Stimulated activated naive CD4-positive, alpha-beta T cell (primary cell): ENCODE measurements around the gene RGS7BP.
"Not testable (repeated sequence)": the region's sequence is repeated elsewhere in the genome, so short reads cannot be mapped to it uniquely, and the experiment has no call there.

Experiments
- DNase-seq, 6 experiments: peaks; one replicate each; lab custom pipeline; 2025; lab: John Stamatoyannopoulos, UW

RGS7BP gene

DNA sequence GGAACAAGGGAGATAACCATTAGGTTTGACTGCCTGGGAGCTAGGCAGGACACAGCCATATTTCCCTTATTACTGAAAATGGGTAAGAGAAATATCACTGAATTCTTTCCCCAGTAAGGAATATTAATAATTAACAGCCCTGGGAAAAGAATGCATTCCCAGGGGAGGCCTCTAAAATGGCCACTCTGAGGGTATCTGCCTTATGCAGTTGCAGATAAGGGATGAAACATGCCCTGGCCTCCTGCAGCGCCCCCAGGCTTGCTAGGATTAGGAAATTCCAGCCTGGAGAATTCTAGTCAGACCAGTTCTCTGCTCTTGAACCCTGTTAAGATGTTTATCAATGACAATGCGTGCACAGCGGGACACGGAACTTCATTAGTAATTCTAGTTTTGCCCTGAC is 52.8 kb downstream of the RGS7BP start:
- not testable (repeated sequence) for DNase-seq

DNA sequence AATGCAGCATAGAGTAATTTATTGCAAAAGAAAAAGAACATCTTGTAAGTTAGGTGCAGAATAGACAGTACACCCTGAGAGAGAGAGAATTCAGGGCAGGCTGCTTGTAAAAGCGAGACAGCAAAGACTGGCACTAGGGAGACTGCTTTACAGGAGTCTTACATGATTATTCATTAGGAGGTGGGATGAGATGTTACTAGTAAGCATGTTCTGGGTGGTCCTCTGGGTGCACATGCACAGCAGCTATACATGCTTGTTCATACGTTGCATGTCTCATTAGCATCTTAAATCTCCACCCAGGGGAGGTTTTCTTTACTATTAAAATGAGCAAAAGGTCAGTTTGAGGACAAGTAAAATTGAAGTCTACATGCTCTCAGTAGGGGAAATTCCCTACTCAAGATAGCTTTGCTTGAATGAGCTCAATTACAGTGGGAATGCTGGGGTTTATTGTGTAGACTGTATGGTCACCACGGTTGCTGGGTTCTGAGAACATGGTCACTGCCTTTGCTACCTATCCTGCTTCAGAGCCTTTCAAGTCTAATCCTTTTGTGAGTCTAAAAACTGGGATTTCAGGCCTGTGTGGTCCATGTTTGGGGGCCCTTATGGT is 60.6 kb downstream of the RGS7BP start:
- no peak for DNase-seq

DNA sequence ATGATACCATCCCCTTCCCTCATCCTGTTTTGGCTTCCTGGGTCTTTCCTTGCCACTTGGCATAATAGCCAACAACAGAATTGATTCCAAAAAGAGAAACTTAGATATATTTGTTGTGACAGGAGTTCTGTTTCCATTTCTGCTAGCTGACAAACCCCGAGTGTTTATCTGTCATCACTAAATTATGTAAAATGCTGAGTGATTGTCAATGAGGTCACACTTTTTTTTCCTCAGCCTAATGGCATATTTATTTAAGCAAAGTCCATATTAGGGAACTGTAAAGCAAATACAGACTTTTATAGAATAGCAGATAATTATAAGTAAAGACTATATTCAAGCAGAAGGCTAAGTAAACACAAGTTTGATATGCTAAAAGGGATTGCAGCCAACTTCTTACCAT is 64.0 kb downstream of the RGS7BP start:
- DNase-seq: no peak

DNA sequence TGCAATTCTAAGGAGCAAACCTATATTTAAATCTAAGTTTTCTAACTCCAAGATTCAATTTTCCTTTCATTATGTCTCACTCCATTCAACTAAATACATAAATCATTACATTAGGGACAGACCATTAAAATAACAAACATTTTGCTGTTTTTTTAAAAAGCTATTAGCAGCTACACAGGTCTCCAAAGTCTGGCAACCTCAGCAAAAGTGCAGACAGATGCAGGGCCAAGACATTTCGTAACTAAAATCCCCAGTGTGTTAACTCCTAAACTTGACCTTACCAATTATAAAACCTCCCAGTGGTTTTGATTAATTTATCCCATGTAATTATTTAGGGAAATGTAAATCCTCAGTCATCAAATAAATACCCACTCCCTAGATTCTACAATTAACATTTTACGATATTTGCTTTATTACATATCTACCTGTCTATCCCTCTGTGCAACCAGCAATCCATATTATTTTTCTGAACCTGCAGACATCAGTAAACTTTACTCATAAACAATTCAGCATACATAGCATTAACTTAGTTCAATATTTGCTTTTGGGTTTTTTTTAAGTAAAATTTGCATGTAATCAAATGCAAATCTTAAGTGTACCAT is 64.7 kb downstream of the RGS7BP start:
- no peak for DNase-seq

DNA sequence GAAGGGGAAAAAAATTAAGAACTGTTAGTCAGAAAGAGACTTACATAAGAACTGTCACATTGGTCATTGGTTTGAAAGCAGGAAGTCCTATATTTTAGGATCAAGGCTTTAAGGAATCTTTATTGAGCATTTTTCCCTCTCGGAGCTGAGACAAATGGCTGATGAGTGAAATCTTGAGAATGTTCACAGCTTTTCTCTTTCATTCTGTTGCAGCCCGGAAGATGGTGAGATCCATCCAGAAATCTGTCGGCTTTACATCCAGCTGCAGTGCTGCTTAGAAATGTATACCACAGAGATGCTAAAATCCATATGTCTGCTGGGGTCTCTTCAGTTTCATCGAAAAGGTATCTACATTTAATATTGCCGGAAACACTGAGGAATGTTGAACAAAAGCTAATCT is 69.7 kb downstream of the RGS7BP start:
- no peak for DNase-seq

DNA sequence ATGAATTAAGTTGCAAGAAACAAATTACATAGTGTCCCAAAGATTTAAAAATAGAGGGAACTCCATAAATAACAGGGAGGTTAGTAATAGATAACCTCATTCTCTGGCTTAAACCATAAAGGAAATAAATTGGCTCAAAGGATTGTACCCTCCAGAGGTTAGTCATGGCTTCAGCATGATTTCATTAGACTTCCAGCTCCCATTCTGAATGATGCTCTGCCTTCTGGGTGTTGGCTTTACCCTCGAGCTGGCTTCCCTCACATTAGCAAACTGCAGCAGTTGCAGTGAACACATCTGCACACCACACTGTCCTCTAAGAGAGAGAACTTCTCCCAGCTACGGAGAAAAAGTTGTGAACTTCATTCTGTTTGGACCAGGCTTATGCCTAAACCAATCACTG is 70.4 kb downstream of the RGS7BP start:
- no peak for DNase-seq

DNA sequence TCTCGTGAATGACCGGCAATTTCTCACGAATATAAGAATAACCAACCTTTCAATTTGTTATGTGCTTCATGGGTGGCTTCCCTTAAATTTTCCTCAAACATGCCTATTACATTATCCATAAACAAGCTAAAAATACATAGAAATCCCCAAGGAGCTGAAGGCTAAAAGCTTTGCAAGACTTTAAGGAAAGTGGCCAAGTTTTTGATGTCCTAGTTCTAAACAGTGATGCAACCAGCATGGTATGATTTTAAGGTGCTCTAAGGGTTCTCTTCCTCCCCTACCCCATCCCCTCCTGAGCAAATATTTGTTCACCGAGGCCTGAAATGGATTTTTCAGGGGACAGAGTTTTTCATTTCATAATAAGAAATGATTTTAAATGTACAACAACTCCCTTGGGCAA is 79.8 kb downstream of the RGS7BP start:
- DNase-seq: no peak

DNA sequence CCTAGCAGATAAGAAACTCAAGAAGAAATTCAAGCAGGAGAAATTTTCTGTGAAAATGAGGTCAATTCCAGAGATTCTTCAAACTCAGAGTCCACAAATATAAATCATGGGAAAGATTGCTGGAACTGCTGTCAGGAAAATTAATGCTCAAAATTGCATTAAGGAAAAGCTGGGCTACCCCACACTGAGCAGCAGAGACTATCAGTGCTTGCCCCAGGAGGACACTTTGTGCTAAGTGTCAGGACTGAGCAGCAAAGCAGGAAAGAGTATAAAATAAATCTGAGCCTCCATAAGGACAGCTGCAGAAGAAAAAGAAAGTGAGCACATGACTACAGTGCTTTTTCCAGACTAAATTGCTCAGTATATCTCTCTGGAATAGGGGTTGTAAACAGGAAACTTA is 81.6 kb downstream of the RGS7BP start:
- DNase-seq: no peak

DNA sequence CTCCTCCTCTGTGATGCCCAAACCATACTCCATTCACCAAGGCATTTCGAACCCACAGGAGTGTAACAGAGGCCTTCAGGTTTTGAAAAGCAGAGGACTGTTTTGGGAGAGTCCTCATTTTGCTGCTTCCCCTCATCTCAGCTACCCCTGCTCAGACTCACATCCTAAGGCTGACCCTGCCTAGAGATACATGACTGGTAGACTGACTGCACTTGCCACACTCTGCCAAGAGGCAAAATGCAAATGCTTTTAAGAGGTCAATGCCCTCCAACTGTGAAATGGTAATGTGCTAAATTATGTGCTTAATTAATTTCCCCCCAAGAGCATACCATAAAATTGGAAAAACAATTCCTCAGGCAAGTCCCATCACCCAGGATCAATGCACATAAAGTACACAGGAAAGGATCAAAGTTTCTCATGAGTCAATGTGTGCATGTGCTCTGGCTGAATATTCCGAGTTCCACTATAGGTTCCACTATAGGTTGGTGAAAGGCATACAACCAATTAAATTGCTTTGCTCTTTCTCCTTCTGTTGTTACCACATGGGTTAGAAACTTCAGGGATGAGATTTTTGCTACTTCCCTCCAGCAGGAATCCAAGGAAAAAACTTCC is 87.0 kb downstream of the RGS7BP start:
- DNase-seq: no peak

DNA sequence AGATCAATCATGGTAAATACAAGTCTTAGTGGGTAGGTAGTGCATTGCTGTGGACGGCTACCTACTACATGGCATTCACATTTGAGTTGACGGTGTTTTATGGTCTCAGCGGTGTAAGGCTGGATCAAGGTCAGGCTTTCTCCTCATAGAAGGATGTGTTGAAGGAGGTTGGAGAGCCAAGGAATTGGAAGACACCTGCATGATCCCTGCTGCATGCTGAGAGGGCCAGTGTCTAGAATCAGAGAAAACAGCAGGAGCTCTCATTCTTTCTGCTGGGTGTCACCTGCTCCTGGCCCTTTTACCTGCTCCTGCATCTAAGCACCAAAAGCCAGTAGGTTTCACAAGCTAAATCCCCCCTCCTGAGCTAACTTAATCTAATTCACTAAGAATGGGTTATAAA is 88.2 kb downstream of the RGS7BP start:
- DNase-seq: no peak

DNA sequence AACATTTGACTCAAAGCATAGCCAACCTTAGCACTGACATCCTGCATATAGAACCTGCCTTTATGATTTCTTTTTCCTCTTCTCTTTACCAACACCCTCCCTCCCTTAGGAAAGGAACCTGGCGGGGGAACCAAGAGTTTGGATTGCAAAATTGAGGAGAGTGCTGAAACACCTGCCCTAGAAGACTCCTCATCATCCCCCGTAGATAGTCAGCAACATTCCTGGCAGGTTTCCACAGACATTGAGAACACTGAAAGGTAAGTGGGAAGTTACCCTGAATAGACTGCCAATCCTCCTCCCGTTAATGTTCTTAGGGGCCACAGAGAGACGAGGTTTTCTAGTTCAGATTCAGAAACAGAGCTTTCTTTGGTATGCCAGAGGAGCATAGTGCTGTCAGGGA is 88.8 kb downstream of the RGS7BP start:
- no peak for DNase-seq

DNA sequence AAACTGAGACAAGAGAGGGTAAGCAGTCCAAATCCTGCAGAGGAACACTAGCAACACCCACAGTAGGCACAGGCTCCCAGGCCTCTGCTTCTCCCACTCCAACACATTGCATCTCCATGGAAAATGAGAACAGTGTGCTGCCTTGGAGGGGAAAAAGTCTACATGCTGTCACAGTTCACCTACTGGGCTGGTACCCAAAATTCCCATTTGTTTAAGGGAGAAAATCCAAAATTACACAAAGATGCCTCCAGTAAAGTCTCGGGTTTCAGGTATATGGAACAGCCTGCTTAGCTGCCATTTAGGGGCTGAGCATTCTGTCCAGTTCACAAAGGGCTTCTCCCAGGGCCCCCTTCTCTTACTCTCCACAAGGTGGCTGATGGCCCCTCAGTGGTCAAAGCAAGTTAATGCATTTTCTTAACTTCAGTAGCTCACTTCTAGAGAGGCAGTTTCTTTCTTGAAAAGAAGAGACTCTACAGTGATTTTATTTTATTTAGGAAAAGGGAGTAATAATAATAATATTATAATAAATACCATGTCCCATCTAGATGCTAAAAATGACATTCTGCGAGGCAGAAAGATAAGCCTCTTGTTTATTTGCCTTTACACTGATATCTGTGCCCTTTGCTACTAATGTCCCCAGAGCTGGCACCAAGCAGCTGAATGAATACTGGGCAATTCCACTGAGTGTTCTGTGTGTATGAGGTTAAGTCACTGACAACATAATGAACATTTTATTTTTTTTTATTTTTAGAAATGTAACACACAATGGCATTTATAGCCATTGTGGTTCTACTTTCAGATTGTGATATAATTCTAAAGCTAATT is 89.4 kb downstream of the RGS7BP start:
- DNase-seq: no peak

DNA sequence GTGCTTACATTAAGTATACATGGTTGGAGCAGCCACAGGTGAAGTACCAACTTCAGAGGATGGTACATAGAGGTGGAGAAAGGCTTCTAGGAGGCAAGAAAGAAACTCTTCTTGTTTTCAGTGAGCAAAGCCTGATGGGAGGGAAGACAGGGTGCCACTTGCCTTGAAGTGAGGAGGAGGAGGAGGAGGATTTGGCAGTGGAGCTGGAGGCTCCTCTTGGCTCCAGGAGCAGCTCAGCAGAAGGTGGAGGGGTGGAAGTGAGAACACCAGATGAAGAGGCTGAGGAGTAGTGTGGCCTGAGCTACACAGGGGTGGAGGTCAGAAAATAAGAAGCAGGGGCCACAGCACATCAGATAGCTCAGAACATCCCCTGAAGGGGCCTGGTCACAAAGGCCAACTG is 93.4 kb downstream of the RGS7BP start:
- no peak for DNase-seq

DNA sequence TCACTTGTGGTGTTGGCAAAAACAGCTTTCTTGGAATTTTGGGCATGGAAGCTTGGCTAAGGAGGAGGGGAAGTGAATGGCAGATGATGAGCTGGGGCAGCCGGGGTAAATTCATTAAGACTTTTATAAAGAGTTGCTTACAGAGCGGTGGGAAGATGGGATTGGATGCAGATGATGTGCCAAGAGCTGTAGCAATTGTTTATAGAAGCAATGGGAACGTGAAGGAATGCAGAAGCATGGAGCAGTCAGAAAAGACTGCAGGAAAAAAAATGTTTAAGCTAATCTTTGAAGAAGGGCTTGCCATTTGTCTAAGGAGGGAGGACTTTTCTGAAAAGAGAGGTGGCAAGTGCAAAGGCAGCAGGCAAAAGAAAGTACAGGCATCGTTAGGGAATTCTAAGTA is 97.9 kb downstream of the RGS7BP start:
- no peak for DNase-seq

DNA sequence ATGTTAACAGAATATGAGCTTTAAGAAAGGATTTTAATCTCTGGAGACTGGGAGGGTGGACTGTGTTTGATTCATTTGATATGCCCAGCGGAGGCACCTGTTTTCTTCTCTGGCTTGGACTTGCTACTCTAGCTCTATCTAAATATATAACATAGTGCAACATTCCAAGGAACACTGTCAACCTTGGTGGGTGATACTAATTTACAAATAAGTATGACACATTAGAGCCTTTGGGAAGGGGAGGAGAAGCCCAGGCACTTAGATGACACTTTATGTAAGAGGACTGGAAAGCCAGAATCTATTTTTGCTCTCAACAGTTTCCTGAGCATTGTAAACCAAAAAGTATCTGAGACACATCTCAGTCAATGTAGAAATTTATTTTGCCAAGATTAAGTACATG is 101.1 kb downstream of the RGS7BP start:
- DNase-seq: no peak

DNA sequence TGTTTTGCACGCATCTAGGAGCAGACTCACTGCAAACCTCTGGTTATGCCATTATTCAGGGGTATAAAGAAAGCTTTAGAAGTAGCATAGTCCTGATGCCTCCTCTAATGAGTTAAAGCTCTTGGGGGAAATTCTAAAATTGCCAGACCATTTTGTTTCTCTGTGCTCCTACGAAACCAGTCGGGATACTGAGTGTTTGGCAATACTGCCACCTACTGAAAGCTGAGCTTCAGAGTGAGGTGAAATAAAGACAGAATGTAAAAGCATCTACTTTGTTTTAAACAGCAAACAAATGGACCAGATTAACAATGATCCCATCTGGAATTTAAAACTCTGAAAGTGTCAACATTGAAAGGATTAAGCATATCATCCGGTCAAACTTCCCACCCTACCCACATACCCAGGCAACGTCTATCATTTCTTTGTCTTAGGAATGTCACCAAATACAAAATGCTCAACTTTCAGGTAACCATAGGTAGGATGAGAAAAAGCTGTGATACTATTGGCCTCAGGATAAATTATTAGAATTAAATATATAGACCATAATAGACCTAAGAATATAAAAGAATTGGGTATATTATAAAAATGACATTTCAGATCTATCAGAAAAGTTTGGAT is 106.6 kb downstream of the RGS7BP start:
- no peak for DNase-seq

DNA sequence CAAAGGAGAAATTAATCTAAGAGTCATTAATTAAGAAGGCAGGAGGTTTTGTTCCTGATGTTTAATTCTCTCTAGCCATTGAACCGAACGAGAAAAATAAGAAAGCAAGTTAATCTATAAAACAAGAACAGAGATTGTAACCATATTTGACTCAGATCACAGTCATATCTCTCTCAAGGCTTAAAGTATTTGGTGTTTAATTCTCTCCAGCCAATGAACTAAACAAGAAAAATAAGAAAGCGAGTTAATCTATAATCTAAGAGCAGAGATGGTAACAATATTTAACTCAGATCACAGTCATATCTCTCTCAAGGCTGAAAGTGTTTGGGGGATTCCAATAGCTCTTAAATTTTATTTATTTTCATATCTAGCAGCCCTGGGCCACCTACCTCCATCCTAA is 110.1 kb downstream of the RGS7BP start:
- no peak for DNase-seq

DNA sequence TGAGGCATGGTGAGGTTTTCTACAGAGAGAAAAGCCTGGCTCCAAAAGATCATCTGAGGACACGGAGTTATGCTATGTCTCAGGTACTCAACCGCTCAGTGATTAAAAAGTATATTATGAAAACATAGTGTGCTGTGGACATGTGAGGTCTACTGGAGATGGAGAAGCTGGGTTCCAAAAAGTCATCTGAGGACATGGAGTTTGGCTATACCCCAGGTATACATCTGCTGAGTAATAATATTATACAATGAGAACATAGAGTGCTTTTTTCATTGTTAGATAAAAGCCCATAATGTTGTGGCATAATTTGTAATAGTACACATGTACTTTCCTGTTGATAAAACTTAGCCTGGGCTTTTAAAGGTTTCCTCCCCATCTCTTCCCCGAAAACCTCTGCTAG is 113.8 kb downstream of the RGS7BP start:
- DNase-seq: no peak

DNA sequence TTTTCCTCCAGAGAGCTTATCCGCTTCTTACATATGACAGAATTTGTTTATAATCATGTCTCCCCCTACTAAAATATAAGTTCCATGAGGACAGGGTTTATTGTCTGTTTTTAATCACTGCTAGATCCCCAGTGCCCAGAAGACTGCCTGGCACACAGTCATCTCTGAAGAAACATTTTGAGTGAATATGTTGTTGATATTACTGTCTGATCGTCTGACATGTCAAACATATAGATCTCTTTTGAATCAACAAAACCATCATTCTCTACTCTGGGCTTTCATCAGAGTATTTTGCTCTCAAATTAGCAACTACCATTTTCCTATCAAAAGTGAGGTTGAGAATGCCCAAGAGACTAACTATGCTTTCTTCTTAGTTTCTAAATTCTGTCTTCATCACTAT is 117.2 kb downstream of the RGS7BP start:
- DNase-seq: no peak

DNA sequence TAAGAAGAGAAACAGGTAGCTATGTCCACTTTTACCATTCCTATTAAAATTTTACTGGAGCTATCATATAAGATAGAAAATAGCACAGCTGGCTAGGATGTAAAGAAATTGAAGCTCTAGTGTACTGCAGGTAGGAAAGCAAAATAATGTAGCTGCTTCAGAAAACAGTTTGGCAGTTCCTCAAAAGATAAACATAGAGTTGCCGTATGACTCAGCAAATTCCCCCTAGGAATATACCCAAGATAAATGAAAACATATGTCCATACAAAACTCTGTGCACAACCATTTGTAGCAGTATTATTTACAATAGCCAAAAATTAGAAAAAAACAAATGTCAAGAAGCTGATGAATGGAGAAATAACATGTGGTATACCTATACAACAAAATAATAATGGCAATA is 119.9 kb downstream of the RGS7BP start:
- DNase-seq: no peak

DNA sequence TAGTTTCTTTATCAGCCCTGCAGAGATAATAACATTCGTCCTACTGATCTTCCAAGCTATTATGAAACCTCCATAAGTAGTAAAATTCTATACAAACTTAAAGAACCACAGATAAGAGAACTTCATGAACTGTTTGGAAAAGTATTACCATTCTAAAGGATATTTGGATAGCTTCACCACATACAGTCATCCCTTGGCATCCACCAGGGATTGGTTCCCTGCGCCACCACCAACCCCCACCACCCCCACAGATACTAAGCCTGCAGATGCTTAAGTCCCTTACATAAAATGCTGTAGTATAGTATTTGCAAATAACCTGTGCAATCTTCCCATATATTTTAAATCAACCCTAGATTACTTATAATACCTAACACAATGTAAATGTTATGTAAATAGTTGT is 123.1 kb downstream of the RGS7BP start:
- no peak for DNase-seq

DNA sequence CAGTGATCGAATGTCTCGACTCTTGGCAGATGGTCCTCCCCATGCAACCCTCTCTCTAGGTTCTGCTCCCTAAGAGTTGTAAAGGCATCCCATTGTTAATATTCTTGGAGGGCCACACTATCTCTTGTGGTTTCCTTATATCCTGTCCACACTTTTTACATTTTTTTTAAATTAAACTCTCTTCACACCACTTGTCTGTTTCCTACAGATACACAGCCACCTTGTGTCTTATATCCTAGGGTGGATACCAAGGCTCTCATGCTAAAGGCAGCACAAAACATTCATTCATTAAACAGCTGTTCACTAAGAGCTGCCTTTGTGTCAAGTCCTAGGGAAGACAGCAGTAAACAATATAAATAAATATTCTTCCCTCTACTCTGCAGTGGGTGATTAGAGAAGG is 124.0 kb downstream of the RGS7BP start:
- no peak for DNase-seq

DNA sequence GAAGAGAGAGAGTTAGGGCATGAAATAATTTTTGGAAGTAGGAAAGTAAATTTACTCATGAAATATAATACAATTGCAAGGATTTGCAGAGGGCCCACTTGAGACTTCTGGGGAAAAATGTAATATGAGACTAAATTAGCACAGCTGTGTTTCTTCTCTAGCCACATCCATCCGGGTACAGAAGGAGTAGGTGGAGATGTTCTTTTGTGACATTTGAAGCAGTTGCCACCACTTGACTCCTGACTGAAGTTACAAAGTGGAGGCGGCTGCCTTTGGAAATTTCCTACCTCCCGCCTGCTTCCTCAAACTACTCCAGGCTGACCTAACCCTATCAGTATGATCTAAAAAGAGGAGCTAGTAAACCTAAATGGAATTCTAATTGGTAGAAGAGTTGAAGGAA is 126.4 kb downstream of the RGS7BP start:
- DNase-seq: no peak
